GM23338 (cell line): Measurements from ENCODE around the gene ARHGEF16. TPM values are rescaled to one million over a fixed set of nuclear protein-coding genes. Genes with fewer than 3 reads are reported as not detected.

ENCODE experiments used
- ATAC-seq: fragments of 200-7000 bp; cut with Tn5 transposase; 3 replicates; pipeline ENCODE4 v1.9.1; 2020
- DNase-seq: peaks from one replicate; pipeline ENCODE4 v3.0.0-alpha.2; 2015; ENCODE audit warnings: low spot score
- H2AFZ ChIP-seq: fragments of 200-600 bp; sonication (generic); 2 replicates; pipeline ENCODE4 v1.8.0; 2016; ENCODE audit warnings: antibody characterized with exemption, mild to moderate bottlenecking, moderate library complexity
- H3F3A ChIP-seq: fragments of 200-600 bp; sonication (generic); replicated peaks from 2 replicates; pipeline ENCODE4 v1.8.0; 2017; ENCODE audit warnings: antibody characterized with exemption, mixed run types, low read depth
- H3K27ac ChIP-seq: fragments of 200-600 bp; sonication (generic); 2 replicates; pipeline ENCODE4 v1.6.1; 2016; ENCODE audit warnings: low read depth
- H3K27me3 ChIP-seq: fragments of 200-600 bp; sonication (generic); 2 replicates; pipeline ENCODE4 v1.8.0; 2016; ENCODE audit warnings: mild to moderate bottlenecking, mixed run types, moderate library complexity; ENCODE audit not compliant: insufficient read depth
- H3K36me3 ChIP-seq: fragments of 200-600 bp; sonication (generic); 2 replicates; pipeline ENCODE4 v1.8.0; 2016; ENCODE audit warnings: mild to moderate bottlenecking; ENCODE audit not compliant: insufficient read depth
- H3K4me1 ChIP-seq: fragments of 200-600 bp; sonication (generic); 2 replicates; pipeline ENCODE4 v1.8.0; 2016; ENCODE audit warnings: mild to moderate bottlenecking, moderate library complexity; ENCODE audit not compliant: insufficient read depth
- H3K4me2 ChIP-seq: fragments of 200-600 bp; sonication (generic); 2 replicates; pipeline ENCODE4 v1.7.1; 2017; ENCODE audit warnings: mixed run types
- H3K4me3 ChIP-seq: fragments of 200-600 bp; sonication (generic); 2 replicates; pipeline ENCODE4 v1.6.1; 2016; ENCODE audit warnings: mixed run types
- H3K79me2 ChIP-seq: fragments of 200-600 bp; sonication (generic); replicated peaks from 2 replicates; pipeline ENCODE4 v1.8.0; 2017; ENCODE audit warnings: mild to moderate bottlenecking; ENCODE audit not compliant: insufficient read depth
- H3K9me2 ChIP-seq: fragments of 200-600 bp; sonication (generic); 2 replicates; pipeline ENCODE4 v1.8.0; 2017; ENCODE audit not compliant: insufficient read depth
- H4K20me1 ChIP-seq: fragments of 200-600 bp; sonication (generic); replicated peaks from 2 replicates; pipeline ENCODE4 v1.8.0; 2017; ENCODE audit warnings: mild to moderate bottlenecking; ENCODE audit not compliant: insufficient read depth
- H3K27ac Mint-ChIP-seq: 2 replicates; pipeline ENCODE4 v1.8.0; 2020; ENCODE audit warnings: inconsistent platforms, mild to moderate bottlenecking, moderate library complexity, mixed read lengths
- H3K27me3 Mint-ChIP-seq: 3 replicates; pipeline ENCODE4 v1.8.0; 2022; ENCODE audit warnings: low read depth, mild to moderate bottlenecking, moderate library complexity, mixed read lengths, inconsistent platforms; ENCODE audit not compliant: insufficient read depth, poor library complexity
- H3K36me3 Mint-ChIP-seq: 3 replicates; pipeline ENCODE4 v1.8.0; 2021; ENCODE audit warnings: low read depth, mild to moderate bottlenecking, inconsistent platforms, moderate library complexity, mixed read lengths
- H3K4me1 Mint-ChIP-seq: 3 replicates; pipeline ENCODE4 v1.8.0; 2020; ENCODE audit warnings: mild to moderate bottlenecking, inconsistent platforms, mixed read lengths
- H3K4me3 Mint-ChIP-seq: 3 replicates; pipeline ENCODE4 v1.8.0; 2021; ENCODE audit warnings: moderate library complexity, mild to moderate bottlenecking, inconsistent platforms, mixed read lengths
- H3K9me3 Mint-ChIP-seq: 3 replicates; pipeline ENCODE4 v1.8.0; 2020; ENCODE audit warnings: moderate library complexity, mild to moderate bottlenecking, inconsistent platforms, mixed read lengths
- EZH2 ChIP-seq: fragments of 200-600 bp; sonication (generic); IDR thresholded peaks from one replicate; pipeline ENCODE4 v1.8.0; 2017; ENCODE audit warnings: antibody characterized with exemption, mild to moderate bottlenecking, low read depth; ENCODE audit not compliant: unreplicated experiment
- NANOG ChIP-seq: IDR thresholded peaks from 2 replicates; pipeline ENCODE4 v1.6.1; 2016; ENCODE audit warnings: antibody characterized with exemption, borderline replicate concordance
- STAT1 ChIP-seq: IDR thresholded peaks from one replicate; pipeline ENCODE4 v1.6.1; 2016; ENCODE audit warnings: antibody characterized with exemption; ENCODE audit not compliant: unreplicated experiment
- ZNF331 ChIP-seq: fragments of 250-450 bp; sonication (Bioruptor Pico); IDR thresholded peaks from 2 replicates; pipeline ENCODE4 v1.5.0; 2020; ENCODE audit warnings: low read depth, mild to moderate bottlenecking, moderate library complexity
- polyA plus RNA-seq: library from polyadenylated mRNA; unstranded; fragments of >200 nt; fragmentation: Nextera tagmentation; extraction: Ambion mirVana; gene quantifications from 2 replicates; pipeline ENCODE4 v1.2.1, GENCODE V29; 2016
- total RNA-seq: library from RNA; depleted of rRNA; stranded (reverse); fragments of >200 nt; shearing (Covaris generic); gene quantifications from 2 replicates; pipeline ENCODE4 v1.2.3, GENCODE V29; 2014
- TF ChIP-seq, protein P1 (sequence below): fragments of 250-450 bp; sonication (Bioruptor Pico); IDR thresholded peaks from 2 replicates; pipeline ENCODE4 v1.5.0; 2020; ENCODE audit warnings: mild to moderate bottlenecking, moderate library complexity
- TF ChIP-seq, protein P2 (sequence below), 2 experiments: fragments of 200-600 bp in 1 of 2; sonication (generic) in 1 of 2; conservative IDR thresholded peaks; 2 replicates each; pipeline versions ENCODE4 v1.5.1 to v1.6.1; 2016 to 2017; ENCODE audit warnings: antibody characterized with exemption in 2 of 2, low read depth in 2 of 2, mild to moderate bottlenecking in 2 of 2, moderate library complexity in 1 of 2

The ARHGEF16 gene
- total and polyA plus RNA-seq, 2 experiments from 2014 or later: 12.2 to 29.3 TPM

DNA sequence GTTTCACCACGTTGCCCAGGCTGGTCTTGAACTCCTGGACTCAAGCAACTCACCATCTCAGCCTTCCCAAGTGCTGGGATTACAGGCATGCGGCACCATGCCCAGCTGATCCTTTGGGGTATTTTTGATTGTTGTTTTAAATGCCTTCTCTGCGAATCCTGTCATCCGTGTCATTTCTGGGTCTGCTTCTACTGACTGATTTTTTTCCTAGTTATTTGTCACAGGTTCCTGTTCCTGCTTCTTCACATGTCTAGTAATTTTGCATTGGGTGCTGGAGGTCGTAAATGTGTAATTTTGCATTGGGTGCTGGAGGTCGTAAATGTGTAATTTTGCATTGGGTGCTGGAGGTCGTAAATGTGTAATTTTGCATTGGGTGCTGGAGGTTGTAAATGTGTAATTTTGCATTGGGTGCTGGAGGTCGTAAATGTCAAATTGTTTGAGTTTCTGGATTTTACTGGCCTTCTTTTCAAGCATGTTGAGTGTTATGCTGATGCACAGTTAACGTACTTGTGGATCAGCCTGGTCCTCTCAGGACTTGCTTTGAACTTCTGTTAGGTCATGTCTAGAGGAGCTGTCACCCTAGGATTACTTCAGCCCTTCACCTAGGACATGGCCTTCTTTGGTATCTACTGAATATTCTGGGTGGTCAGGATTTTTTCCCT is 4.1 kb upstream of the ARHGEF16 start (continued):
- TF ChIP-seq, protein P1, sequence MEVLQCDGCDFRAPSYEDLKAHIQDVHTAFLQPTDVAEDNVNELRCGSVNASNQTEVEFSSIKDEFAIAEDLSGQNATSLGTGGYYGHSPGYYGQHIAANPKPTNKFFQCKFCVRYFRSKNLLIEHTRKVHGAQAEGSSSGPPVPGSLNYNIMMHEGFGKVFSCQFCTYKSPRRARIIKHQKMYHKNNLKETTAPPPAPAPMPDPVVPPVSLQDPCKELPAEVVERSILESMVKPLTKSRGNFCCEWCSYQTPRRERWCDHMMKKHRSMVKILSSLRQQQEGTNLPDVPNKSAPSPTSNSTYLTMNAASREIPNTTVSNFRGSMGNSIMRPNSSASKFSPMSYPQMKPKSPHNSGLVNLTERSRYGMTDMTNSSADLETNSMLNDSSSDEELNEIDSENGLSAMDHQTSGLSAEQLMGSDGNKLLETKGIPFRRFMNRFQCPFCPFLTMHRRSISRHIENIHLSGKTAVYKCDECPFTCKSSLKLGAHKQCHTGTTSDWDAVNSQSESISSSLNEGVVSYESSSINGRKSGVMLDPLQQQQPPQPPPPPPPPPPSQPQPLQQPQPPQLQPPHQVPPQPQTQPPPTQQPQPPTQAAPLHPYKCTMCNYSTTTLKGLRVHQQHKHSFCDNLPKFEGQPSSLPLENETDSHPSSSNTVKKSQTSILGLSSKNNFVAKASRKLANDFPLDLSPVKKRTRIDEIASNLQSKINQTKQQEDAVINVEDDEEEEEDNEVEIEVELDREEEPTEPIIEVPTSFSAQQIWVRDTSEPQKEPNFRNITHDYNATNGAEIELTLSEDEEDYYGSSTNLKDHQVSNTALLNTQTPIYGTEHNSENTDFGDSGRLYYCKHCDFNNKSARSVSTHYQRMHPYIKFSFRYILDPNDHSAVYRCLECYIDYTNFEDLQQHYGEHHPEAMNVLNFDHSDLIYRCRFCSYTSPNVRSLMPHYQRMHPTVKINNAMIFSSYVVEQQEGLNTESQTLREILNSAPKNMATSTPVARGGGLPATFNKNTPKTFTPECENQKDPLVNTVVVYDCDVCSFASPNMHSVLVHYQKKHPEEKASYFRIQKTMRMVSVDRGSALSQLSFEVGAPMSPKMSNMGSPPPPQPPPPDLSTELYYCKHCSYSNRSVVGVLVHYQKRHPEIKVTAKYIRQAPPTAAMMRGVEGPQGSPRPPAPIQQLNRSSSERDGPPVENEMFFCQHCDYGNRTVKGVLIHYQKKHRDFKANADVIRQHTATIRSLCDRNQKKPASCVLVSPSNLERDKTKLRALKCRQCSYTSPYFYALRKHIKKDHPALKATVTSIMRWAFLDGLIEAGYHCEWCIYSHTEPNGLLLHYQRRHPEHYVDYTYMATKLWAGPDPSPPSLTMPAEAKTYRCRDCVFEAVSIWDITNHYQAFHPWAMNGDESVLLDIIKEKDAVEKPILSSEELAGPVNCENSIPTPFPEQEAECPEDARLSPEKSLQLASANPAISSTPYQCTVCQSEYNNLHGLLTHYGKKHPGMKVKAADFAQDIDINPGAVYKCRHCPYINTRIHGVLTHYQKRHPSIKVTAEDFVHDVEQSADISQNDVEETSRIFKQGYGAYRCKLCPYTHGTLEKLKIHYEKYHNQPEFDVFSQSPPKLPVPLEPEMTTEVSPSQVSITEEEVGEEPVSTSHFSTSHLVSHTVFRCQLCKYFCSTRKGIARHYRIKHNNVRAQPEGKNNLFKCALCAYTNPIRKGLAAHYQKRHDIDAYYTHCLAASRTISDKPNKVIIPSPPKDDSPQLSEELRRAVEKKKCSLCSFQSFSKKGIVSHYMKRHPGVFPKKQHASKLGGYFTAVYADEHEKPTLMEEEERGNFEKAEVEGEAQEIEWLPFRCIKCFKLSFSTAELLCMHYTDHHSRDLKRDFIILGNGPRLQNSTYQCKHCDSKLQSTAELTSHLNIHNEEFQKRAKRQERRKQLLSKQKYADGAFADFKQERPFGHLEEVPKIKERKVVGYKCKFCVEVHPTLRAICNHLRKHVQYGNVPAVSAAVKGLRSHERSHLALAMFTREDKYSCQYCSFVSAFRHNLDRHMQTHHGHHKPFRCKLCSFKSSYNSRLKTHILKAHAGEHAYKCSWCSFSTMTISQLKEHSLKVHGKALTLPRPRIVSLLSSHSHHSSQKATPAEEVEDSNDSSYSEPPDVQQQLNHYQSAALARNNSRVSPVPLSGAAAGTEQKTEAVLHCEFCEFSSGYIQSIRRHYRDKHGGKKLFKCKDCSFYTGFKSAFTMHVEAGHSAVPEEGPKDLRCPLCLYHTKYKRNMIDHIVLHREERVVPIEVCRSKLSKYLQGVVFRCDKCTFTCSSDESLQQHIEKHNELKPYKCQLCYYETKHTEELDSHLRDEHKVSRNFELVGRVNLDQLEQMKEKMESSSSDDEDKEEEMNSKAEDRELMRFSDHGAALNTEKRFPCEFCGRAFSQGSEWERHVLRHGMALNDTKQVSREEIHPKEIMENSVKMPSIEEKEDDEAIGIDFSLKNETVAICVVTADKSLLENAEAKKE (CRISPR knock-in tag): no peak
- TF ChIP-seq EZH2: no peak

DNA sequence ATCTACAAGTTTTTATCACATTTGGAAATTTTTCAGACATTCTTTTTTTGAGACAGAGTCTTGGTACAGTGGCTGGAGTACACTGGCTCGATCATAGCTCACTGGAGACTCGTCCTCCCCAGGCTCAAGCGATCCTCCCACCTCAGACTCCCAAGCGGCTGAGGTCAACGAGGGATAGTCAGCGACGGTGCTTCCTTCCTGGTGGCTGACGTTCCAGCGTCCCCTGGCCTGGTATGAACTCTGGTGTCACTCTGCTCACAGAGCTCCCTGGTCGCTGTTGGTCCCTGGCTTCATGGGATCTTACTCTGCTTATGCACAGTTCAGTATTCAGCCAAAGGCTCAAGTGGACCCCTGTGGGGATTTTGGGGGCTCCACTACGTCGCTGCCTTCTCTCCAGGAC is 3.5 kb upstream of the ARHGEF16 start:
- Histone ChIP-seq H2AFZ (no peak overlapping the region), H3K79me2 (peaks cover 6% of the 10 kb centered on the region; the same call in 1 of the 2 replicates), H3K4me1 (peaks cover 17% of the 10 kb centered on the region; the same call in 1 of the 2 replicates), H3K4me2 (no peak overlapping the region), H3K27ac (no peak overlapping the region), H3F3A (peaks cover 17% of the 10 kb centered on the region), H4K20me1 (no peaks in the 10 kb centered on the region), H3K9me2 (no peaks in the 10 kb centered on the region), H3K36me3 (no peaks in the 10 kb centered on the region), H3K4me3 (no peak overlapping the region), H3K27me3 (no peaks in the 10 kb centered on the region)
- Mint-ChIP-seq H3K4me1 (peaks cover 7% of the 10 kb centered on the region; the same call in 2 of the 3 replicates), H3K36me3 (no peaks in the 10 kb centered on the region), H3K4me3 (no peak overlapping the region), H3K9me3 (peaks cover 3% of the 10 kb centered on the region; the same call in 1 of the 3 replicates), H3K27ac (no peak overlapping the region), H3K27me3 (peaks cover 14% of the 10 kb centered on the region)
- ATAC-seq: no peak
- DNase-seq: no peak
- TF ChIP-seq STAT1: no peak
- TF ChIP-seq ZNF331 (CRISPR knock-in tag): no peak
- TF ChIP-seq, protein P1 (CRISPR knock-in tag): no peak
- no peak for TF ChIP-seq NANOG
- TF ChIP-seq, protein P2, sequence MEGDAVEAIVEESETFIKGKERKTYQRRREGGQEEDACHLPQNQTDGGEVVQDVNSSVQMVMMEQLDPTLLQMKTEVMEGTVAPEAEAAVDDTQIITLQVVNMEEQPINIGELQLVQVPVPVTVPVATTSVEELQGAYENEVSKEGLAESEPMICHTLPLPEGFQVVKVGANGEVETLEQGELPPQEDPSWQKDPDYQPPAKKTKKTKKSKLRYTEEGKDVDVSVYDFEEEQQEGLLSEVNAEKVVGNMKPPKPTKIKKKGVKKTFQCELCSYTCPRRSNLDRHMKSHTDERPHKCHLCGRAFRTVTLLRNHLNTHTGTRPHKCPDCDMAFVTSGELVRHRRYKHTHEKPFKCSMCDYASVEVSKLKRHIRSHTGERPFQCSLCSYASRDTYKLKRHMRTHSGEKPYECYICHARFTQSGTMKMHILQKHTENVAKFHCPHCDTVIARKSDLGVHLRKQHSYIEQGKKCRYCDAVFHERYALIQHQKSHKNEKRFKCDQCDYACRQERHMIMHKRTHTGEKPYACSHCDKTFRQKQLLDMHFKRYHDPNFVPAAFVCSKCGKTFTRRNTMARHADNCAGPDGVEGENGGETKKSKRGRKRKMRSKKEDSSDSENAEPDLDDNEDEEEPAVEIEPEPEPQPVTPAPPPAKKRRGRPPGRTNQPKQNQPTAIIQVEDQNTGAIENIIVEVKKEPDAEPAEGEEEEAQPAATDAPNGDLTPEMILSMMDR (conservative IDR thresholded peaks at IDR 0.05; ENCODE audit: low read depth in 2 of 2): no peak
